HG03521 (cell line): ENCODE data around the gene C1GALT1C1L.
"Not testable (repeated sequence)": the region's sequence is repeated elsewhere in the genome, so short reads cannot be mapped to it uniquely, and the experiment has no call there.

ENCODE experiments used
- ATAC-seq: cut with Tn5 transposase; IDR thresholded peaks from one replicate; pipeline ENCODE4 v1.9.1; 2021; ENCODE audit warnings: mild to moderate bottlenecking, moderate library complexity; ENCODE audit not compliant: unreplicated experiment

Gene C1GALT1C1L

DNA sequence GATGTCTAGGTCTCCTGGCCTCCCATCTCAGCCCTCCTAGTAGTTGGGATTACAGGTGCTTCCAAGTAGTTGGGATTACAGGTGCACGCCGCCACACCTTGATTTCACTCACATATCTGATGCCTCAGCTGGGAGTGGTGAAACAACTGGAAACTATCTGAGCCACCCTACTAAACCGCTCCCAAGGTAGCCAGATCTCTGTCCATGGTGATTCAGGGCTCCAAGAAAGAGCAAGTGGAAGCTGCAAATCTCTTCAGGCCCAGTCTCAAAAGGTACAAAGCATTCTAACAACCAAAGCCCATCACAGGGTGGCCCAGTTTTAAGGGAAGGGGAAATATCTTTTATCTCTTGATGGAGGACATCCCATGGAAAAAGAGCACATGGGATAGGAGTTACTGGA, 19.0 kb downstream of the C1GALT1C1L start:
- ATAC-seq: no peak

GRCh38 chr2:43653506-43653905, 22.7 kb downstream of the C1GALT1C1L start:
- no peak for ATAC-seq

DNA sequence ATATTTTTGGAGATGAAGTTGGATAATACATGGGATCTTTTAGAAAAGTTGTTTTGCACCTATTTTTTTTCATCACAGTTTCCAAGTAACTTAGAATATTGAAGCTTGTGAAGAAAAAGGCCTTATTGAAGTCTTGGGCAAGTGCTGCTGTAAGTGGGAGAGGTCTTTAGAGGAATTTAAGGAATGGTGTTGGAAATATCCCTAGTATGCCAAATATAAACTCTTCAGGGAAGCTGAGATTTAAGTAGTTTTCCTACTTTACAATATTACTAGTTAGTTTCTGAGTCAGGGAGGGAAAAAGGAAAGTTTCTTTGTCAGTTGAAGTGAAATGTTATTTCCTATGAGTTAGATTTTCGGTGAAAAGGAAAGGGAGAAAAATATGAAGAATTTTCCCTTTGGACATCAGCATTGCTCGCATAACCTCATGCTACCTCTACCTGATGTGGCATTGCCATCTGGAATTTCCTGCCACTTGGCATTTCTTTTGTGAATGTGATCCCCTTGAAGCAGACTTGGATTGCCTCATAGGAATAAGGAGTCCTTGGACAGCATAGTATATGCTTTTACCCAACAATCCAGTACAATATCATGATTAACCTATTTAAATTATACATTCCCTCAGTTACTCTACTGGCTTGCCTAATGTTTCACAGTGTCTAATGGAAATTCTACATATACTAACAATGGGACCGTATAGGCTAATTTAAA, 27.1 kb downstream of the C1GALT1C1L start:
- ATAC-seq: no peak

GRCh38 chr2:43643680-43644079, 32.5 kb downstream of the C1GALT1C1L start:
- ATAC-seq: no peak

GRCh38 chr2:43642363-43642762, 33.9 kb downstream of the C1GALT1C1L start:
- no peak for ATAC-seq

DNA sequence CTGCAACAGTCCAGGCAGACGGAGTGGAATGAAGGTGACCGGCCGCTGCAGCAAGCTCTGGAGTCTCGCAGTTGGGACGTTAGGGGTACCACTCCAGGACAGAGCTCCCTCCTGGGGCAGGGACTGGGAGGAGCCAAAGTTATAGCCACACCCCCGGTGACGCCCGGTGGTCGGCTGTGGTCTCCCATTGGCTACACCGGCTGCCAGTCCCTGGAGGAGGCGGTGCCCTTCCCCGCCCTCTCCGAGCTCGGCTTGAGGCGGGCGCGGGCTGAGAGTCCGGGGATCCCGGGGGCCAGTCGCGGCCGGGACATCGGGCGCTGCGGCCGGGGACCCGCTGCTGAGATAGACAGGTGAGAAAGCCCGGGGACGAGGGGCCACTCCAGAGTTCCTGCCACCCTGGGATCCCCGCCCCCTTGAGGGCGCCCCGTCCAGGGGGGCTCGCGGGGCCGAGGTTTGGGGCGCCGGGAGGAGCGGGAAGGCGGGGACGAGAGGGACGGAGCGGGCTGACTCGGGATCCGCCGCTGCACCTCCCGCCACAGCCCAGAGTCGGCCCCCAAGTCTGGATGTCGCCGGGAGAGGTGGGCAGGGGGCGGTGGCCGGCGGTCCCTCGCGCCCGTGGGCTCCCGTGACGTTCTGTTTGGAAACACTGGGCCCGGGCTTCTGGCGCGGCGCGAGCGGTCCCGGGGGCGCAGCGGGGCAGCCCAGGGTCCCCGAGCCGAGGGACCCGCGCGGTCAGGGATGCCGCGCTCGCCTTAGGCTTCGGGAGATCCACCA, 39.0 kb downstream of the C1GALT1C1L start, which contains the start of gene PLEKHH2:
Gene PLEKHH2 (plus strand): TSS at position 231 of the 774 bp plus-strand sequence. CDS start 7,414 bp downstream, outside the sequence.
- ATAC-seq: peak; percentile 100

DNA sequence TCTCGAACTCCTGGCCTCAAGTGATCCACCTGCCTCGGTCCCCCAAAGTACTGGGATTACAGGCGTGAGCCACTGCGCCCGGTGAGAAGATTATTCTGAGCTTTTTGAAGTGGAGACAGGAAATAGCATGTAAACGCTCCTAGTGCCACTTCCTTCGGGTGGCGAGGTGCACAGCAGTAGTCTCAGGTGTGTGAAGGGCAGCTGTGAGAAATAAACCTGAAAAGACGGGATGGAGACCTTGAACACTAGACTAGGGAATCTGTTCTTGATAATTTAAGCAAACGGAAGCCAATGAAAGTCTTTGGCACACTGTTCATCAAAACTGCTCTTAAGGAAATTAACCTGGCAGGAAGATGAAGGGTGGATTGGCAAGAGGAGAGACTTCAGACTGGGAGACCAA, 39.6 kb downstream of the C1GALT1C1L start:
- ATAC-seq: no peak

- not testable (repeated sequence) for ATAC-seq
Observed at GRCh38 chr2:43636153-43636552, 40.1 kb downstream of the C1GALT1C1L start.

DNA sequence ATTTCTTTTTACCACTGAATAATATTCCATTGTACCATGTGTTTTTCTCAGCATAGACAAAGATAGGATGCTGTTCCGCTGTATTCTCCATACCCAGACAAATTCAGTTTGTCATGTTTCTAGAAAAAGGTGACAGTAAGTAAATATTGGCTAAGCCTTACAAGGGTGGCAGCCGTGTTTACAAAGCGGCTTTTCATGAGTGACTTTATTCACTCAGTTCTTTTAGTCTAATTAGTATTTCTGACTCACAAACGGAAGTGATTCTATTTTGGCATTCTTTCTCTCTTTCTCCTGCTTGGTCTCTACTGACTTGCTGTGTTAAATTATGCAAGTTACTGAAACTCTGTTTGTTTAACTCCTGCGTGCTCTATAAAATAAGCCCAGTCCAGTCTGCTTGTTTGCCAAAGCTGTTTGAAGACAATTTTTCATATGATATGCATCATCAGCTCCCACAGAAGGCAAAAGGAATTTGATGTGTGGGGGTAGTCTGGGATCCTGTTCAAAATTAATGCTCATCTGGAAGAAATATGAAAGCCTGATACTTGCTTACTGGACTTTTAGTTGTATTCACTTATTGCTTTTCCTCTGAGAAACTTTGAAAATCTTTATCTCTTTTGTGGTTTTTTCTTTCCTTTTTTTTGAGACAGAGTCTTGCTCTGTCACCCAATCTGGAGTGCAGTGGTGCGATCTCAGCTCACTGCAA, 41.5 kb downstream of the C1GALT1C1L start:
- ATAC-seq: no peak

DNA sequence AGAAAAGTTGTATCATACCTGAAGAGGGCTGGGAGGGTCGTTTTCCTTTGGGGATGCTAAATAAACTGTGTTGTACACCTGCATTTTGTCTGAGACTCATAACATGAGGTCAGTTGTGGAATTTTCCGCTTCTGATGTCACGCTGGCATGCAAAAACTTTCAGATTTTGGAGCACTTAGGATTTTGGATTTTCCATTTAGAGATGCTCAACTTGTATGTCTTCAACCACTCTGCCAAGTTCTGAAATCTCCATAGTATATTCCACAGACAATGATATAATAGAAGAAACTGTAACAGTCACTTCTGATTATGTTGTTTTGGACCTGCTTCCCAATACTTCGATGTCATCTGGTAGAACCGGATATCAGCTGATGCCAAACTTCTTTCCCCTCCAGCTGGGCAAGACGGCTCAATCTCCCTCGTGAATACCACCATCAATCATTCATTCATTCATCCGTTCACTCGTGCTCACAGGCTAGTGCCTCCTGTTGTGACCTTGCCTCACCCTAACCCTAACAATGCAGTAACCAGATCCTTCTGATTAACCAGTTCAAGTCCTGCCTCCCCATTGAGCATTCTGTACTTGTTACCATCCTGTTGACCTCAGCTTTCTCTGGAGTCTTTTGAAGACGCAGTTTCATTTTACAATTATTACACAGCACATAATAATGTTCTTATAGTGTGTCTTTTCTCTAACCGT, 44.5 kb downstream of the C1GALT1C1L start:
- no peak for ATAC-seq
